OCI-LY1 (cell line): Measurements from ENCODE around the gene SLCO4A1.

Source experiments
- CTCF ChIP-seq: fragments of 200-600 bp; sonication (generic), shearing (Covaris generic); IDR thresholded peaks from 2 replicates; pipeline ENCODE4 v1.5.1; 2017; ENCODE audit warnings: mild to moderate bottlenecking, antibody characterized with exemption, low read length, moderate library complexity, mixed read lengths
- EZH2 ChIP-seq: fragments of 200-600 bp; sonication (generic), shearing (Covaris generic); IDR thresholded peaks from 2 replicates; pipeline ENCODE4 v1.8.0; 2017; ENCODE audit warnings: borderline replicate concordance, mixed run types, mild to moderate bottlenecking, antibody characterized with exemption, low read length, moderate library complexity, mixed read lengths

- TF ChIP-seq EZH2 (no peak), CTCF (no peak)
Measured at GRCh38 chr20:62625921-62626547, 16.3 kb upstream of the SLCO4A1 start.
